Natural killer cell (primary cell): ENCODE data around the gene ZNF224. TPM values are rescaled to one million over a fixed set of nuclear protein-coding genes. Genes with fewer than 3 reads are reported as not detected.

ENCODE experiments used
- ATAC-seq, 3 donors: fragments of 150-1000 bp in 2 of 3; fragments of 200-7000 bp in 1 of 3; cut with Tn5 transposase; 1 replicate in 1 of 3; 2 replicates in 2 of 3; pipeline ENCODE4 v1.10.0; 2021; ENCODE audit warnings: mild to moderate bottlenecking in 2 of 3, moderate library complexity in 2 of 3
- DNase-seq, 2 donors: peaks; one replicate each; pipeline versions ENCODE4 v3.0.0 to v3.0.0-alpha.2; 2013 to 2021; ENCODE audit warnings: mixed read lengths in 1 of 2
- H3K27ac ChIP-seq: one replicate; pipeline ENCODE4 v1.5.1; 2013; ENCODE audit warnings: mild to moderate bottlenecking, low read length
- H3K27me3 ChIP-seq: one replicate; pipeline ENCODE4 v1.6.1; 2013; ENCODE audit warnings: low read length; ENCODE audit not compliant: control insufficient read depth, insufficient read depth
- H3K36me3 ChIP-seq: one replicate; pipeline ENCODE4 v1.6.1; 2013; ENCODE audit warnings: low read length; ENCODE audit not compliant: control insufficient read depth, insufficient read depth
- H3K4me1 ChIP-seq: one replicate; pipeline ENCODE4 v1.6.1; 2013; ENCODE audit warnings: low read length; ENCODE audit not compliant: control insufficient read depth, insufficient read depth
- H3K4me3 ChIP-seq: one replicate; pipeline ENCODE4 v1.5.1; 2013; ENCODE audit warnings: low read length
- H3K9me3 ChIP-seq: one replicate; pipeline ENCODE4 v1.6.1; 2013; ENCODE audit warnings: low read length; ENCODE audit not compliant: control insufficient read depth, insufficient read depth
- H3K27ac Mint-ChIP-seq, 2 donors: one replicate each; pipeline ENCODE4 v1.8.0; 2022; ENCODE audit warnings: mild to moderate bottlenecking in 2 of 2, mixed read lengths in 2 of 2, moderate library complexity in 1 of 2
- H3K27me3 Mint-ChIP-seq, 2 donors: one replicate each; pipeline ENCODE4 v1.8.0; 2022; ENCODE audit warnings: low read depth in 2 of 2, mixed read lengths in 2 of 2
- H3K36me3 Mint-ChIP-seq: one replicate; pipeline ENCODE4 v1.8.0; 2022; ENCODE audit warnings: mixed read lengths
- H3K4me1 Mint-ChIP-seq, 2 donors: one replicate each; pipeline ENCODE4 v1.8.0; 2022; ENCODE audit warnings: mixed read lengths in 2 of 2
- H3K4me3 Mint-ChIP-seq: one replicate; pipeline ENCODE4 v1.8.0; 2022; ENCODE audit warnings: mild to moderate bottlenecking, moderate library complexity, mixed read lengths
- H3K9me3 Mint-ChIP-seq, 2 donors: one replicate each; pipeline ENCODE4 v1.8.0; 2022; ENCODE audit warnings: mixed read lengths in 2 of 2
- WGBS: methylation state at CpG from one replicate; pipeline ENCODE4 v1.1.7; 2013; ENCODE audit warnings: missing lambda C conversion rate; ENCODE audit not compliant: insufficient coverage; 5-methylcytosine and 5-hydroxymethylcytosine counted together
- intact Hi-C: fragments of 100-400 bp; cut with micrococcal nuclease; formaldehyde crosslinking; loops from one replicate; pipeline ENCODE4 v1.14.2; 2022
- total RNA-seq, 4 donors: library from RNA; stranded (reverse); fragments of 120-200 nt in 1 of 4; gene quantifications; one replicate each; pipeline versions ENCODE4 v1.2.3 to v1.2.4, GENCODE V29; 2013 to 2022
- TF ChIP-seq, protein P1 (sequence below): fragments of 200-600 bp; IDR thresholded peaks from one replicate; pipeline ENCODE4 v1.8.0; 2022; ENCODE audit warnings: antibody characterized with exemption

Gene ZNF224
- total RNA-seq, result 10 to 100 TPM; 52.2 to 57.6 (median 56.0) TPM
- total RNA-seq (2013), result 59.0 TPM

DNA sequence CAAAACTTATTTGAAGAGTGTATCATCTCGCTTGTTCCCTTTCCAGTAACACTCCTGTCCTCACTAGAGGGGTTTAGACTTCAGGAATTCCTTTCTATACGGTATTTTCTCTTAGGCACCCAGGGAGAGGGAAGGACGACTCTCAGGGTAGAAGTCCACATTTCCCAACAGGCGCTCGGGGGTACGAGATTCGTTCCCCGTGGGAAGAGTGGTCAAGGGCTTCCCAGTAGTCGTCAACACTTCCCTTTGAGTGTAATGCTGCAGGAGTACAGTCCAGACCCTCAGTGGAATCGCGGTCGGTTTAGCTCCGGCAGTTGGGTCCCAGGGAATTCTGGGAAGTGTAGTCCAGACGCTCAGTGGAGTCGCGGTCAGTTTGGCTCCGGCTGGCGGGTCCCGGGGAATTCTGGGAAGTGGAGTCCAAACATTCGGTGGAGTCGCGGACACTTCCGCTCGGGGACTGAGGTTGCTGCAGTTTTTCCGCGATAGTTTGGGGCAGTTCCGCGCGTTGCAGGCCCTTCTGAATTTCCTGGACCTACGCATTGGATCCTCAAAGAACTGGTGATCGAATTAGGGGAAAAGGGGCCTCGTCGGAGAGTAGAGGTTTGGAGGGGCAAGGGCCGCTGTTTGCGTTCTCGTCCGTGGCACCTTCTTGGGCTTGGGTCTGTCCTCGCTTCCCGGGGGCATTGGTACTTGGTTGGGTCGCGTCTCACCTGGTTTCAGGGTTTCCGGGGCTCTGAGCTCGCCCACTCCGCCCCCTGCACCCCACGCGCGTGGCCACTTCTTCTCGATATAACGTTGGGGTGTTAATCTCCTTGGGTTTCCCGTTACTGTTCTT lies at the start of gene ZNF224:
TSS of gene ZNF224 (plus strand) at position 431 of the 835 bp plus-strand sequence. CDS start 3,513 bp downstream, outside the sequence.
- H3K27me3 Mint-ChIP-seq, result no peaks in the 10 kb centered on the region
- ATAC-seq, result peak; percentile 89 to 92 (median 92)
- Histone ChIP-seq H3K4me3 (peak within 1 kb of the TSS; percentile 98), H3K9me3 (no peaks in the 10 kb centered on the region), H3K36me3 (peaks cover 14% of the 10 kb centered on the region), H3K27ac (peak within 1 kb of the TSS; percentile 74), H3K27me3 (no peaks in the 10 kb centered on the region), H3K4me1 (peaks cover 14% of the 10 kb centered on the region)
- peak within 1 kb of the TSS; percentile 98 for H3K4me3 Mint-ChIP-seq
- H3K4me1 Mint-ChIP-seq, result peaks cover 28 to 39% of the 10 kb centered on the region in 2 donors
- H3K27ac Mint-ChIP-seq, result peak within 1 kb of the TSS; percentile 91 to 93
- WGBS, result under 1% methylated on average over 49 of the region's 50 CpGs
- TF ChIP-seq, protein P1, sequence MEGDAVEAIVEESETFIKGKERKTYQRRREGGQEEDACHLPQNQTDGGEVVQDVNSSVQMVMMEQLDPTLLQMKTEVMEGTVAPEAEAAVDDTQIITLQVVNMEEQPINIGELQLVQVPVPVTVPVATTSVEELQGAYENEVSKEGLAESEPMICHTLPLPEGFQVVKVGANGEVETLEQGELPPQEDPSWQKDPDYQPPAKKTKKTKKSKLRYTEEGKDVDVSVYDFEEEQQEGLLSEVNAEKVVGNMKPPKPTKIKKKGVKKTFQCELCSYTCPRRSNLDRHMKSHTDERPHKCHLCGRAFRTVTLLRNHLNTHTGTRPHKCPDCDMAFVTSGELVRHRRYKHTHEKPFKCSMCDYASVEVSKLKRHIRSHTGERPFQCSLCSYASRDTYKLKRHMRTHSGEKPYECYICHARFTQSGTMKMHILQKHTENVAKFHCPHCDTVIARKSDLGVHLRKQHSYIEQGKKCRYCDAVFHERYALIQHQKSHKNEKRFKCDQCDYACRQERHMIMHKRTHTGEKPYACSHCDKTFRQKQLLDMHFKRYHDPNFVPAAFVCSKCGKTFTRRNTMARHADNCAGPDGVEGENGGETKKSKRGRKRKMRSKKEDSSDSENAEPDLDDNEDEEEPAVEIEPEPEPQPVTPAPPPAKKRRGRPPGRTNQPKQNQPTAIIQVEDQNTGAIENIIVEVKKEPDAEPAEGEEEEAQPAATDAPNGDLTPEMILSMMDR, result no peak
- H3K36me3 Mint-ChIP-seq, result peaks cover 17% of the 10 kb centered on the region
- intact Hi-C loops, result loop anchor here (1.0 to 2.0 kb wide), 4 partner anchors 22 to 159 kb away; partner anchors contain the start of genes ZNF222, ZNF230, ZNF284 and ZNF45
- DNase-seq, result peak; percentile 67 to 90
- H3K9me3 Mint-ChIP-seq, result no peaks in the 10 kb centered on the region

DNA sequence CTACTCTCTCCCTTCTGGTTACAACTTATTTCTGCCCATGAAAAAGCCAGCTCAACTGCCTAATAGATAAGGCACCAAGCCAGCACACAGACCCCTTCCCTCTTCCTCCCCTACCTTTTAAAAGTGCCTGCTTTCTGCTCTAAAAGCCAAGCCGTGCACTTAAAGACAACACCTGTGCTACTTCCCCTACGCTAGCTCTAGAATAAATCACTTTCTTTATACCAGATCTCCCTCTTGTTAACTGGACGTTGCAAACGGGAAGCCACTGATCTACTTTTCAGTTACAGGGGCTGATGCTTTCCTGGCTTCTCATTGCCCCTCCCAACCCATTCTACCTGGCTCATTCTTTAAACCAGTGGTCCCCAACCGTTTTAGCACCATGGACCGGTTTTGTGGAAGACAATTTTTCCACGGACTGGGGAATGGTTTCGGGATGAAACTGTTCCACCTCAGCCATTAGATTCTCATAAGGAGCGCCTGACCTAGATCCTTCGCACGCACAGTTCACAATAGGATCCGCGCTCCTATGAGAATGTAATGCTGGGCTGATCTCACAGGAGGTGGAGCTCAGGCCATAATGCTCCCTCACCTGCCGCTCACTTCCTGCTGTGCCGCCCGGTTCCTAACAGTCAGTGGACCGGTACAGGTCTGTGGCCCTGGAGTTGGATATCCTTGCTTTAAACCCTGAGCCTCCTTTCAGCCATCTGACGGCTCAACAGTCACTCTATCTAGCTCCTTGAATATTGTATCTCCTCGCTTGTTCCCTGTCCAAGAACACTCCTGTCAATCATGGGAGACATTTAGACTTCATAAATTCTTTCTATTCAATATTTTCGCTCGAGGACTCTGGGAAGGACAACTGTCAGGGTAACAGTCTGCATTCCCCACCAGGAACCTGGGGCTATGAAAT lies 43.2 kb upstream of the ZNF224 start:
- Histone ChIP-seq H3K27ac (no peak overlapping the region), H3K27me3 (peaks cover 3% of the 10 kb centered on the region), H3K9me3 (no peaks in the 10 kb centered on the region), H3K4me3 (peak overlapping the region; percentile 74), H3K36me3 (peaks cover 3% of the 10 kb centered on the region), H3K4me1 (peaks cover 10% of the 10 kb centered on the region)
- WGBS, result 21% methylated on average over 21 of the region's 21 CpGs
- Mint-ChIP-seq H3K27ac (peak overlapping the region; percentile 79 to 87), H3K36me3 (no peaks in the 10 kb centered on the region), H3K9me3 (no peaks in the 10 kb centered on the region), H3K27me3 (peaks cover 17 to 26% of the 10 kb centered on the region in 2 donors), H3K4me1 (peaks cover 23 to 29% of the 10 kb centered on the region in 2 donors), H3K4me3 (peak overlapping the region; percentile 96)
- peak in 2 of 3 donors; percentile 57 to 74 for ATAC-seq
- intact Hi-C loops, result no loop called here
- DNase-seq, result peak in 1 of 2 donors; percentile 47
- TF ChIP-seq, protein P1, result no peak

DNA sequence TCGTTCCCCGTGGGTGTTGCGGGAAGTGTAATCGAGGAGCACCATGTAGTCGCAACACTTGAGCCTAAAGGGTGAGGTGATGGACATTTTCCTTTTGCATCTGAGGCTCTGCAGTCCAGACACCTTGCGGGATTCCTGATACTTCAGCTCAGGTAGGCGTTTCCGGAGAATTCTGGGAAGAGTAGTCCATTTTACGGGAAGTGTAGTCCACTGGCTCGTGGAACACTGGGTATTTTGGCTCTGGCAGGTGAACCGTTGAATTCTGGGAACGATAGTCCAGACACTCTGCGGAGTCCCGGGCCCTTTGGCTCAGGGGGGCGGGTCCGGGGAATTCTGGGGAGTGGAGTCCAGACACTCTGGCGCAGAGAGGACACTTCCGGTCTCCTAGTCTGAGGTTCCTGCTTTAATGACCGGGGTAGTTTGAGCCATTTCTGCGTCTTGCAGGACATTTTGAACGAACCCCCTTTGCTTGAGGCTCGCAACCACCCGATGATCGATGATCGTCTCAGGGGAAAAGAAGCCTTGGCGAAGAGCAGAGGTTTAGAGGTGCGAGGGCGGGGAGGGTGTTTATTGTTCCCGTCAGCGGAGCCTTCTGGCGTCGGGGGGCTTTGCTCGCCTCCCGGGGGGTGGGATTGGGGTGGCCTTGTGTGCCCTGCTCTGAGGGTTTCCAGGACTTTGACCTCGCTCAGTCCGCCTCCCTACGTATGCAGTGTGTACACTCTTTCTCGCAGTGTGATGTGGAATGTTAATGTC lies 42.3 kb upstream of the ZNF224 start, which contains the start of gene ZNF223:
TSS of gene ZNF223 (plus strand) at position 387 of the 753 bp plus-strand sequence. CDS start 3,141 bp downstream, outside the sequence.
- peaks cover 23 to 29% of the 10 kb centered on the region in 2 donors for H3K4me1 Mint-ChIP-seq
- H3K9me3 ChIP-seq, result no peaks in the 10 kb centered on the region
- H3K4me3 ChIP-seq, result peak within 1 kb of the TSS; percentile 74
- H3K9me3 Mint-ChIP-seq, result no peaks in the 10 kb centered on the region
- peak; percentile 23 to 73 for DNase-seq
- H3K36me3 Mint-ChIP-seq, result no peaks in the 10 kb centered on the region
- peak within 1 kb of the TSS; percentile 96 for H3K4me3 Mint-ChIP-seq
- H3K27ac ChIP-seq, result peak within 1 kb of the TSS; percentile 22
- peak; percentile 41 to 79 (median 69) for ATAC-seq
- TF ChIP-seq, protein P1, result no peak
- intact Hi-C loops, result no loop called here
- H3K27me3 ChIP-seq, result peaks cover 2% of the 10 kb centered on the region
- 3% methylated on average over 38 of the region's 38 CpGs for WGBS
- H3K4me1 ChIP-seq, result peaks cover 10% of the 10 kb centered on the region
- H3K27me3 Mint-ChIP-seq, result peaks cover 13 to 23% of the 10 kb centered on the region in 2 donors
- H3K36me3 ChIP-seq, result peaks cover 4% of the 10 kb centered on the region
- H3K27ac Mint-ChIP-seq, result peak within 1 kb of the TSS; percentile 79 to 87
